IMR-90 (cell line): Measurements from ENCODE around the gene LRRK2.

ENCODE experiments used
- CEBPB ChIP-seq: IDR thresholded peaks from 2 replicates; pipeline ENCODE4 v1.6.1; 2012; ENCODE audit warnings: low read depth, low read length, improper control_type of control experiment
- CTCF ChIP-seq: conservative IDR thresholded peaks from 2 replicates; pipeline ENCODE4 v1.5.1; 2012; ENCODE audit warnings: mild to moderate bottlenecking, low read depth, low read length, improper control_type of control experiment
- MAFK ChIP-seq: IDR thresholded peaks from 2 replicates; pipeline ENCODE4 v1.6.1; 2012; ENCODE audit warnings: low read depth, low read length, improper control_type of control experiment
- POLR2A ChIP-seq: IDR thresholded peaks from 2 replicates; pipeline ENCODE4 v1.6.1; 2012; ENCODE audit warnings: mild to moderate bottlenecking, low read depth, low read length

GRCh38 chr12:40248034-40248433 is 23.2 kb downstream of the LRRK2 start:
- TF ChIP-seq CTCF (no peak), POLR2A (no peak), MAFK (no peak), CEBPB (no peak)
